IMR-90 (cell line): Measurements from ENCODE around the gene SAA4. TPM values are rescaled to one million over a fixed set of nuclear protein-coding genes. Genes with fewer than 3 reads are reported as not detected.

Experiments used
- ATAC-seq: fragments of 200-7000 bp; cut with Tn5 transposase; 2 replicates; pipeline ENCODE4 v1.9.1; 2020; ENCODE audit warnings: low read depth, mild to moderate bottlenecking, moderate library complexity
- BruUV-seq: library from RNA; stranded (reverse); fragments of 400-500 nt; replicated peaks from 2 replicates; lab custom pipeline; 2021; lab: Mats Ljungman, UMichigan
- CTCF ChIA-PET: fragments of 300-600 bp; formaldehyde crosslinking; extraction: SDS; loops from one replicate; lab custom pipeline; 2021; ENCODE audit warnings: antibody characterized with exemption; lab: Yijun Ruan, JAX
- POLR2A ChIA-PET: fragments of 300-600 bp; sonication (Branson Sonifier 250); formaldehyde crosslinking; loops from one replicate; lab custom pipeline; 2022; ENCODE audit warnings: antibody characterized with exemption; ENCODE audit not compliant: unreplicated experiment; lab: Charles Lee
- DNase-seq: peaks from one replicate; pipeline ENCODE4 v3.0.0; 2013
- H2AFZ ChIP-seq: replicated peaks from 2 replicates; pipeline ENCODE3; 2013; ENCODE audit warnings: low read length, mild to moderate bottlenecking; ENCODE audit not compliant: poor library complexity
- H2AK5ac ChIP-seq: 2 replicates; pipeline ENCODE4 v1.6.1; 2013; ENCODE audit warnings: low read depth, low read length, inconsistent platforms
- H2AK9ac ChIP-seq: replicated peaks from 2 replicates; pipeline ENCODE3; 2013; ENCODE audit warnings: mild to moderate bottlenecking, low read depth, low read length, moderate library complexity; ENCODE audit not compliant: poor library complexity
- H2BK120ac ChIP-seq: 2 replicates; pipeline ENCODE4 v1.6.1; 2013; ENCODE audit warnings: low read depth, low read length, inconsistent platforms
- H2BK15ac ChIP-seq: 3 replicates; pipeline ENCODE4 v1.6.1; 2013; ENCODE audit warnings: low read depth, low read length, inconsistent platforms
- H2BK20ac ChIP-seq: 2 replicates; pipeline ENCODE4 v1.6.1; 2013; ENCODE audit warnings: low read depth, mild to moderate bottlenecking, inconsistent platforms, low read length, moderate library complexity
- H2BK5ac ChIP-seq: 2 replicates; pipeline ENCODE4 v1.6.1; 2013; ENCODE audit warnings: mild to moderate bottlenecking, low read depth, low read length, inconsistent platforms; ENCODE audit not compliant: poor library complexity, severe bottlenecking
- H3K14ac ChIP-seq: replicated peaks from 2 replicates; pipeline ENCODE4 v1.6.1; 2013; ENCODE audit warnings: low read depth, low read length, inconsistent platforms
- H3K18ac ChIP-seq: 2 replicates; pipeline ENCODE4 v1.6.1; 2013; ENCODE audit warnings: low read depth, low read length, control low read depth
- H3K23ac ChIP-seq: 2 replicates; pipeline ENCODE4 v1.6.1; 2013; ENCODE audit warnings: low read depth, low read length, inconsistent platforms
- H3K27ac ChIP-seq: 2 replicates; pipeline ENCODE4 v1.5.1; 2013; ENCODE audit warnings: mild to moderate bottlenecking, control low read depth, low read length; ENCODE audit not compliant: insufficient read depth
- H3K27me3 ChIP-seq: 2 replicates; pipeline ENCODE4 v1.6.1; 2013; ENCODE audit warnings: low read length; ENCODE audit not compliant: control insufficient read depth, insufficient read depth
- H3K36me3 ChIP-seq: 2 replicates; pipeline ENCODE4 v1.6.1; 2013; ENCODE audit warnings: low read length, mixed read lengths; ENCODE audit not compliant: control insufficient read depth, insufficient read depth
- H3K4ac ChIP-seq: 2 replicates; pipeline ENCODE4 v1.6.1; 2013; ENCODE audit warnings: low read depth, low read length, inconsistent platforms
- H3K4me1 ChIP-seq: 2 replicates; pipeline ENCODE4 v1.6.1; 2013; ENCODE audit warnings: low read length, mixed read lengths; ENCODE audit not compliant: control insufficient read depth, insufficient read depth
- H3K4me2 ChIP-seq: 2 replicates; pipeline ENCODE4 v1.6.1; 2013; ENCODE audit warnings: low read depth, mild to moderate bottlenecking, control low read depth, low read length, moderate library complexity
- H3K4me3 ChIP-seq: 2 replicates; pipeline ENCODE4 v1.5.1; 2013; ENCODE audit warnings: low read depth, mild to moderate bottlenecking, control low read depth, low read length, moderate library complexity; ENCODE audit not compliant: insufficient read depth
- H3K56ac ChIP-seq: 2 replicates; pipeline ENCODE4 v1.6.1; 2013; ENCODE audit warnings: low read length, inconsistent platforms; ENCODE audit not compliant: insufficient read depth; ENCODE audit errors: extremely low read depth
- H3K79me1 ChIP-seq, 2 experiments: 2 replicates each; pipeline ENCODE4 v1.6.1; 2013; ENCODE audit warnings: low read length in 2 of 2, inconsistent platforms in 1 of 2, low read depth in 1 of 2
- H3K9ac ChIP-seq: 2 replicates; pipeline ENCODE4 v1.6.1; 2013; ENCODE audit warnings: low read depth, low read length, control low read depth
- H3K9me1 ChIP-seq: 2 replicates; pipeline ENCODE4 v1.6.1; 2013; ENCODE audit warnings: low read length, inconsistent platforms; ENCODE audit not compliant: insufficient read depth
- H3K9me3 ChIP-seq: 2 replicates; pipeline ENCODE4 v1.6.1; 2013; ENCODE audit warnings: low read length; ENCODE audit not compliant: control insufficient read depth, insufficient read depth
- H4K20me1 ChIP-seq: 2 replicates; pipeline ENCODE4 v1.6.1; 2013; ENCODE audit warnings: low read length, inconsistent platforms; ENCODE audit not compliant: insufficient read depth
- H4K5ac ChIP-seq: 2 replicates; pipeline ENCODE4 v1.6.1; 2013; ENCODE audit warnings: mild to moderate bottlenecking, low read depth, low read length, control low read depth
- H4K8ac ChIP-seq, 2 experiments: 2 replicates each; pipeline ENCODE4 v1.6.1; 2013; ENCODE audit warnings: low read depth in 2 of 2, low read length in 2 of 2, control low read depth in 1 of 2, inconsistent platforms in 1 of 2
- H4K91ac ChIP-seq: 2 replicates; pipeline ENCODE4 v1.6.1; 2013; ENCODE audit warnings: low read depth, low read length, inconsistent platforms; ENCODE audit not compliant: insufficient read depth
- BHLHE40 ChIP-seq: fragments of 150-350 bp; IDR thresholded peaks from 2 replicates; pipeline ENCODE4 v1.6.1; 2016; ENCODE audit warnings: mild to moderate bottlenecking, low read depth, low read length
- CEBPB ChIP-seq: IDR thresholded peaks from 2 replicates; pipeline ENCODE4 v1.6.1; 2012; ENCODE audit warnings: low read depth, low read length, improper control_type of control experiment
- CHD1 ChIP-seq: IDR thresholded peaks from 2 replicates; pipeline ENCODE4 v1.6.1; 2012; ENCODE audit warnings: low read depth, low read length, improper control_type of control experiment
- CTCF ChIP-seq: conservative IDR thresholded peaks from 2 replicates; pipeline ENCODE4 v1.5.1; 2012; ENCODE audit warnings: mild to moderate bottlenecking, low read depth, low read length, improper control_type of control experiment
- ELK1 ChIP-seq: fragments of 150-350 bp; IDR thresholded peaks from 2 replicates; pipeline ENCODE4 v1.6.1; 2016; ENCODE audit warnings: low read depth, mild to moderate bottlenecking, low read length, moderate library complexity, borderline replicate concordance
- FOS ChIP-seq: fragments of 150-350 bp; IDR thresholded peaks from 2 replicates; pipeline ENCODE4 v1.6.1; 2016; ENCODE audit warnings: low read depth, low read length
- MAFK ChIP-seq: IDR thresholded peaks from 2 replicates; pipeline ENCODE4 v1.6.1; 2012; ENCODE audit warnings: low read depth, low read length, improper control_type of control experiment
- MAZ ChIP-seq: IDR thresholded peaks from 2 replicates; pipeline ENCODE4 v1.6.1; 2012; ENCODE audit warnings: low read depth, mild to moderate bottlenecking, low read length, improper control_type of control experiment, moderate library complexity, borderline replicate concordance
- MXI1 ChIP-seq: IDR thresholded peaks from 2 replicates; pipeline ENCODE4 v1.6.1; 2012; ENCODE audit warnings: low read depth, mild to moderate bottlenecking, low read length, moderate library complexity, borderline replicate concordance
- NFE2L2 ChIP-seq: fragments of 150-350 bp; IDR thresholded peaks from 2 replicates; pipeline ENCODE4 v1.6.1; 2016; ENCODE audit warnings: low read depth, mild to moderate bottlenecking, low read length
- POLR2A ChIP-seq: IDR thresholded peaks from 2 replicates; pipeline ENCODE4 v1.6.1; 2012; ENCODE audit warnings: mild to moderate bottlenecking, low read depth, low read length
- RAD21 ChIP-seq: IDR thresholded peaks from 2 replicates; pipeline ENCODE4 v1.6.1; 2012; ENCODE audit warnings: low read length, improper control_type of control experiment
- RCOR1 ChIP-seq: IDR thresholded peaks from 2 replicates; pipeline ENCODE4 v1.6.1; 2012; ENCODE audit warnings: mild to moderate bottlenecking, low read length, improper control_type of control experiment; ENCODE audit not compliant: insufficient replicate concordance
- RFX5 ChIP-seq: IDR thresholded peaks from 2 replicates; pipeline ENCODE4 v1.8.0; 2012; ENCODE audit warnings: low read depth, mild to moderate bottlenecking, low read length, moderate library complexity
- SMC3 ChIP-seq: fragments of 150-350 bp; IDR thresholded peaks from 2 replicates; pipeline ENCODE4 v1.6.1; 2016; ENCODE audit warnings: low read depth, mild to moderate bottlenecking, antibody characterized with exemption, low read length, moderate library complexity
- USF2 ChIP-seq: fragments of 150-350 bp; IDR thresholded peaks from 2 replicates; pipeline ENCODE4 v1.6.1; 2017; ENCODE audit warnings: mild to moderate bottlenecking, antibody characterized with exemption, low read length, low read depth
- WGBS, 2 experiments: methylation state at CpG; one replicate each; pipeline versions ENCODE4 v1.1.5 to v1.1.7; 2013; ENCODE audit warnings: missing lambda C conversion rate in 2 of 2; ENCODE audit not compliant: insufficient read length in 1 of 2; ENCODE audit errors: extremely low coverage in 2 of 2; 5-methylcytosine and 5-hydroxymethylcytosine counted together
- dilution Hi-C: fragments of 300-500 bp; cut with HindIII; formaldehyde crosslinking; loops from one replicate; pipeline ENCODE4 v1.14.3; 2018; ENCODE audit warnings: low sequenced_read_pairs; ENCODE audit not compliant: unreplicated experiment
- in situ Hi-C: fragments of 300-500 bp; cut with MboI; formaldehyde crosslinking; loops from 3 replicates; pipeline ENCODE4 v1.14.3; 2019; ENCODE audit warnings: low sequenced_read_pairs, inconsistent platforms, mixed read lengths
- intact Hi-C: fragments of 100-400 bp; cut with micrococcal nuclease; formaldehyde crosslinking; loops from 2 replicates; pipeline ENCODE4 v1.10.0; 2022
- polyA plus RNA-seq, 3 experiments: library from polyadenylated mRNA; depleted of rRNA; stranded (reverse); fragments of >200 nt; gene quantifications; 2 replicates each; pipeline ENCODE4 v1.2.3, GENCODE V29; 2012; ENCODE audit warnings: low replicate concordance in 1 of 3
- total RNA-seq: library from RNA; depleted of rRNA; stranded (reverse); fragments of >200 nt; gene quantifications from 2 replicates; pipeline ENCODE4 v1.2.3, GENCODE V29; 2012

The SAA4 gene
- total and polyA plus RNA-seq, 2 of the 4 experiments (the other 2 are of a cell fraction): not detected

- no peak overlapping the region for H2BK20ac ChIP-seq
These were observed 32.4 kb downstream of the SAA4 start for GRCh38 chr11:18204220-18204619.

More at GRCh38 chr11:18204220-18204619, 32.4 kb downstream of the SAA4 start:
- DNase-seq (no peak), ATAC-seq (no peak)
- no peak overlapping the region for H4K5ac ChIP-seq
- H3K4ac ChIP-seq: no peak overlapping the region
- ChIA-PET CTCF (interaction anchor here (0.7 to 1.2 kb wide), 2 partner anchors 13 to 14 kb away, joined by 3 to 5 read pairs; no protein-coding TSS in a partner anchor), POLR2A (no interaction called here)
- no peak overlapping the region for H3K4me3 ChIP-seq
- dilution Hi-C loops (no loop called here), in situ Hi-C loops (no loop called here), intact Hi-C loops (loop anchor here (5.0 kb wide), 1 partner anchor 212 kb away; no protein-coding TSS in a partner anchor)
- H3K27ac ChIP-seq: no peak overlapping the region
- no peaks in the 10 kb centered on the region for H4K20me1 ChIP-seq
- no peak overlapping the region for H2AK9ac ChIP-seq
- H3K56ac ChIP-seq: no peak overlapping the region; the same call in 1 of the 2 replicates
- peaks cover 3% of the 10 kb centered on the region for H3K27me3 ChIP-seq
- no peaks in the 10 kb centered on the region for H3K4me1 ChIP-seq
- no peak overlapping the region for H3K18ac ChIP-seq
- no peak overlapping the region for H3K14ac ChIP-seq
- no TSS peak for BruUV-seq
- H2BK15ac ChIP-seq: no peak overlapping the region
- H2AFZ ChIP-seq: no peak overlapping the region
- no peak overlapping the region for H3K23ac ChIP-seq
- 92% methylated on average over 1 of the region's 3 CpGs; no CpG with 5 or more reads in 1 of the 2 experiments for WGBS, 2 experiments
- H3K4me2 ChIP-seq: no peak overlapping the region
- no peaks in the 10 kb centered on the region for H3K9me3 ChIP-seq
- H3K36me3 ChIP-seq: no peaks in the 10 kb centered on the region
- TF ChIP-seq RFX5: no peak
- no peak for TF ChIP-seq MAFK
- no peak for TF ChIP-seq CTCF
- TF ChIP-seq BHLHE40: no peak
- no peak for TF ChIP-seq RCOR1
- no peak for TF ChIP-seq ELK1
- TF ChIP-seq USF2: no peak
- no peak for TF ChIP-seq FOS
- no peak for TF ChIP-seq MAZ
- no peak for TF ChIP-seq MXI1
- TF ChIP-seq RAD21: no peak
- TF ChIP-seq SMC3: no peak
- TF ChIP-seq NFE2L2: no peak
- no peak for TF ChIP-seq POLR2A
- TF ChIP-seq CHD1: no peak
- TF ChIP-seq CEBPB: no peak
- H4K8ac ChIP-seq: no peak overlapping the region
- H2AK5ac ChIP-seq: no peak overlapping the region
- no peak overlapping the region for H4K91ac ChIP-seq
- no peaks in the 10 kb centered on the region for H3K79me1 ChIP-seq
- no peak overlapping the region for H2BK120ac ChIP-seq
- H2BK5ac ChIP-seq: no peak overlapping the region
- H3K9me1 ChIP-seq: no peaks in the 10 kb centered on the region
- H3K9ac ChIP-seq: no peak overlapping the region
